NCI-H1694 treated with DMSO at 0.1 percent for 48 hours (cell line): Measurements from ENCODE around the gene DNAJC16.
"Not testable (repeated sequence)": the region's sequence is repeated elsewhere in the genome, so short reads cannot be mapped to it uniquely, and the experiment has no call there.

Experiments used
- DNase-seq: peaks from one replicate; lab custom pipeline; 2025; lab: John Stamatoyannopoulos, UW

The DNAJC16 gene

GRCh38 chr1:15583016-15583706 lies 56.5 kb downstream of the DNAJC16 start:
- DNase-seq, result no peak

- DNase-seq, result no peak
Measured at GRCh38 chr1:15584489-15585363, 58.1 kb downstream of the DNAJC16 start, which contains the start of gene AGMAT. TSS of gene AGMAT (minus strand) at chr1:15585051. CDS start at chr1:15584967, 84 bp downstream.

- peak; percentile 55 for DNase-seq
Measured at GRCh38 chr1:15592285-15592684, 65.6 kb downstream of the DNAJC16 start.

- DNase-seq, result no peak
Measured at GRCh38 chr1:15595809-15596617, 69.4 kb downstream of the DNAJC16 start.

- DNase-seq, result peak; percentile 67
Measured at GRCh38 chr1:15598436-15598835, 71.8 kb downstream of the DNAJC16 start.

GRCh38 chr1:15603050-15603965 lies 76.7 kb downstream of the DNAJC16 start:
- DNase-seq, result peak; percentile 79

- not testable (repeated sequence) for DNase-seq
Measured at GRCh38 chr1:15603966-15604282, 77.3 kb downstream of the DNAJC16 start.

GRCh38 chr1:15604400-15604799 lies 77.8 kb downstream of the DNAJC16 start:
- not testable (repeated sequence) for DNase-seq

GRCh38 chr1:15605398-15606383 lies 79.0 kb downstream of the DNAJC16 start:
- no peak for DNase-seq

- no peak for DNase-seq
Measured at GRCh38 chr1:15609631-15610030, 83.0 kb downstream of the DNAJC16 start.

GRCh38 chr1:15610167-15610566 lies 83.5 kb downstream of the DNAJC16 start:
- DNase-seq, result no peak

GRCh38 chr1:15616373-15617172 lies 89.9 kb downstream of the DNAJC16 start:
- DNase-seq, result no peak

- peak; percentile 81 for DNase-seq
Measured at GRCh38 chr1:15617173-15618076, 90.8 kb downstream of the DNAJC16 start, which contains the start of gene DDI2. TSS of gene DDI2 (plus strand) at chr1:15617458. CDS start at chr1:15617671, 213 bp downstream.

- no peak for DNase-seq
Measured at GRCh38 chr1:15618077-15618654, 91.5 kb downstream of the DNAJC16 start.

GRCh38 chr1:15618655-15619525 lies 92.2 kb downstream of the DNAJC16 start:
- DNase-seq, result no peak

GRCh38 chr1:15620155-15620545 lies 93.5 kb downstream of the DNAJC16 start:
- DNase-seq, result no peak
